Smooth muscle cell of trachea (primary cell): ENCODE data around the gene KRTAP9-3. TPM values are rescaled to one million over a fixed set of nuclear protein-coding genes. Genes with fewer than 3 reads are reported as not detected.

Experiments used
- total RNA-seq: library from RNA; depleted of rRNA; stranded (reverse); fragments of >200 nt; gene quantifications from 2 replicates; pipeline ENCODE4 v1.2.1, GENCODE V29; 2014

KRTAP9-3 gene, protein sequence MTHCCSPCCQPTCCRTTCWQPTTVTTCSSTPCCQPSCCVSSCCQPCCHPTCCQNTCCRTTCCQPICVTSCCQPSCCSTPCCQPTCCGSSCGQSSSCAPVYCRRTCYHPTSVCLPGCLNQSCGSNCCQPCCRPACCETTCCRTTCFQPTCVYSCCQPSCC
- total RNA-seq = not detected in 2 replicates

GRCh38 chr17:41232399-41233105 lies at the start of gene KRTAP9-3:
Gene KRTAP9-3 (plus strand): TSS chr17:41232449. CDS start chr17:41232502, 53 bp downstream.

GRCh38 chr17:41184480-41184961 lies 47.7 kb upstream of the KRTAP9-3 start, which contains the start of gene KRTAP4-1:
Gene KRTAP4-1 (minus strand): TSS chr17:41184911. CDS start chr17:41184854, 57 bp downstream.

GRCh38 chr17:41189837-41190318 lies 42.4 kb upstream of the KRTAP9-3 start, which contains the start of gene KRTAP9-1:
Gene KRTAP9-1 (plus strand): TSS chr17:41189887. CDS start chr17:41189887, 0 bp downstream.

GRCh38 chr17:41226598-41227095 lies 5.6 kb upstream of the KRTAP9-3 start, which contains the start of gene KRTAP9-2:
Gene KRTAP9-2 (plus strand): TSS chr17:41226648. CDS start chr17:41226655, 7 bp downstream.

DNA sequence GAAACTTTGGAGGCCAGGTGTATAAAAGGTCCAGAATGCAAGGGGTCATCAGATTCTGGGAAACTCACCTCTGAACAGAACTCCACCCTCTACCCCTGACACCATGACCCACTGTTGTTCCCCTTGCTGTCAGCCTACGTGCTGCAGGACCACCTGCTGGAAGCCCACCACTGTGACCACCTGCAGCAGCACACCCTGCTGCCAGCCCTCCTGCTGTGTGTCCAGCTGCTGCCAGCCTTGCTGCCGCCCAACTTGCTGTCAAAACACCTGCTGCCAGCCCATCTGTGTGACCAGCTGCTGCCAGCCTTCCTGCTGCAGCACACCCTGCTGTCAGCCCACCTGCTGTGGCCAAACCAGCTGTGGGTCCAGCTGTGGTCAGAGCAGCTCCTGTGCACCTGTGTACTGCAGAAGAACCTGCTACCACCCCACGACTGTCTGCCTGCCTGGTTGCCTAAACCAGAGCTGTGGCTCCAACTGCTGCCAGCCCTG lies 5.7 kb downstream of the KRTAP9-3 start, which contains the start of gene KRTAP9-8:
Gene KRTAP9-8 (plus strand): TSS at position 51 of the 489 bp plus-strand sequence. CDS start 53 bp downstream, at position 104.

DNA sequence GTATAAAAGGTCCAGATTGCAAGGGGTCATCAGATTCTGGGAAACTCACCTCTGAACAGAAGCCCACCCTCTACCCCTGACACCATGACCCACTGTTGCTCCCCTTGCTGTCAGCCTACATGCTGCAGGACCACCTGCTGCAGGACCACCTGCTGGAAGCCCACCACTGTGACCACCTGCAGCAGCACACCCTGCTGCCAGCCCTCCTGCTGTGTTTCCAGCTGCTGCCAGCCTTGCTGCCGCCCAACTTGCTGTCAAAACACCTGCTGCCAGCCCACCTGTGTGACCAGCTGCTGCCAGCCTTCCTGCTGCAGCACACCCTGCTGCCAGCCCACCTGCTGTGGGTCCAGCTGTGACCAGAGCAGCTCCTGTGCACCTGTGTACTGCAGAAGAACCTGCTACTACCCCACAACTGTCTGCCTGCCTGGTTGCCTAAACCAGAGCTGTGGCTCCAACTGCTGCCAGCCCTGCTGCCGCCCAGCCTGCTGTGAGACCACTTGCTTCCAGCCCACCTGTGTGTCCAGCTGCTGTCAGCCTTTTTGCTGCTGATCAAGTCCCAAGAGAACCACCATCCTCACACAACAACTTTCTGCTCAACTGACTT lies 17.5 kb downstream of the KRTAP9-3 start, which contains the start of gene KRTAP9-4:
Gene KRTAP9-4 (plus strand): TSS at position 51 of the 604 bp plus-strand sequence. CDS start 34 bp downstream, at position 85.

DNA sequence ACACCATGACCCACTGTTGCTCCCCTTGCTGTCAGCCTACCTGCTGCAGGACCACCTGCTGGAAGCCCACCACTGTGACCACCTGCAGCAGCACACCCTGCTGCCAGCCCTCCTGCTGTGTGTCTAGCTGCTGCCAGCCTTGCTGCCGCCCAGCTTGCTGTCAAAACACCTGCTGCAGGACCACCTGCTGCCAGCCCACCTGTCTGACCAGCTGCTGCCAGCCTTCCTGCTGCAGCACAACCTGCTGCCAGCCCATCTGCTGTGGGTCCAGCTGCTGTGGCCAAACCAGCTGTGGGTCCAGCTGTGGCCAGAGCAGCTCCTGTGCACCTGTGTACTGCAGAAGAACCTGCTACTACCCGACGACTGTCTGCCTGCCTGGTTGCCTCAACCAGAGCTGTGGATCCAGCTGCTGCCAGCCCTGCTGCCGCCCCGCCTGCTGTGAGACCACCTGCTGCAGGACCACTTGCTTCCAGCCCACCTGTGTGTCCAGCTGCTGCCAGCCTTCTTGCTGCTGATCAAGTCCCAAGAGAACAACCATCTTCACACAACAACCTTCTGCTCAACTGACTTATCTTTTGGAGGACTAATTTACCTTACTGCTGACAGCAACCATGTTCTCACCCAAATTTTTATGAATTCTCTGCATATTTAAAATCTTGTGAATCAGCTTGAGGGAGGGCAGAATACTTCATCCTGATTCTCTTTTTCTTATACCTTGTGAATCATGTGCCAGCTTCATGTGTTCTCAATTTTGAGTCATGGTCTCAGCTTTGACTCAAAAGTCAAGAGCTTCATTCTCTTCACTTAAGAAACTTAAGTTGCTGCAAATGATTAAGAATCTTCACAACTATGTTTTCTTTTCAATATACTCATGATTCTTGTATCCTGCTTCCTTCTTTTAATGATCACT lies 23.4 kb downstream of the KRTAP9-3 start, which contains the start of gene KRTAP9-9:
Gene KRTAP9-9 (plus strand): TSS at position 4 of the 910 bp plus-strand sequence.

GRCh38 chr17:41265078-41265477 lies 32.8 kb downstream of the KRTAP9-3 start, which contains the start of gene KRTAP9-6:
Gene KRTAP9-6 (plus strand): TSS chr17:41265378. CDS start chr17:41265378, 0 bp downstream.

GRCh38 chr17:41275648-41276190 lies 43.5 kb downstream of the KRTAP9-3 start, which contains the start of gene KRTAP9-7:
Gene KRTAP9-7 (plus strand): TSS chr17:41275698. CDS start chr17:41275698, 0 bp downstream.

Other genes with a start within 250 kb of the KRTAP9-3 start
- gene KRT40, start 248.1 kb upstream of the KRTAP9-3 start, total RNA-seq = not detected in 2 replicates
- not detected in 2 replicates for gene KRTAP3-3, start 238.3 kb upstream of the KRTAP9-3 start, total RNA-seq
- gene KRTAP3-2, start 232.5 kb upstream of the KRTAP9-3 start, total RNA-seq = not detected in 2 replicates
- not detected in 2 replicates for gene KRTAP3-1, start 223.3 kb upstream of the KRTAP9-3 start, total RNA-seq
- gene KRTAP1-5, start 205.2 kb upstream of the KRTAP9-3 start, total RNA-seq = 2.2 TPM in 1 of 2 replicates, not detected in the other
- gene KRTAP1-4, start 202.3 kb upstream of the KRTAP9-3 start, total RNA-seq = not detected in 2 replicates
- not detected in 2 replicates for gene KRTAP1-3, start 197.6 kb upstream of the KRTAP9-3 start, total RNA-seq
- gene KRTAP1-1, start 191.0 kb upstream of the KRTAP9-3 start, total RNA-seq = not detected in 2 replicates
- not detected in 2 replicates for gene KRTAP2-1, start 185.1 kb upstream of the KRTAP9-3 start, total RNA-seq
- gene KRTAP2-2, start 177.2 kb upstream of the KRTAP9-3 start, total RNA-seq = not detected in 2 replicates
- not detected in 2 replicates for gene KRTAP2-3, start 172.3 kb upstream of the KRTAP9-3 start, total RNA-seq
- not detected in 2 replicates for gene KRTAP2-4, start 166.6 kb upstream of the KRTAP9-3 start, total RNA-seq
- not detected in 2 replicates for gene KRTAP4-7, start 148.3 kb upstream of the KRTAP9-3 start, total RNA-seq
- not detected in 2 replicates for gene KRTAP4-8, start 134.3 kb upstream of the KRTAP9-3 start, total RNA-seq
- not detected in 2 replicates for gene KRTAP4-16, start 130.2 kb upstream of the KRTAP9-3 start, total RNA-seq
- gene KRTAP4-9, start 127.1 kb upstream of the KRTAP9-3 start, total RNA-seq = not detected in 2 replicates
- not detected in 2 replicates for gene KRTAP4-11, start 114.1 kb upstream of the KRTAP9-3 start, total RNA-seq
- not detected in 2 replicates for gene KRTAP4-12, start 108.3 kb upstream of the KRTAP9-3 start, total RNA-seq
- not detected in 2 replicates for gene KRTAP4-6, start 91.9 kb upstream of the KRTAP9-3 start, total RNA-seq
- not detected in 2 replicates for gene KRTAP4-5, start 82.6 kb upstream of the KRTAP9-3 start, total RNA-seq
- not detected in 2 replicates for gene KRTAP4-4, start 71.7 kb upstream of the KRTAP9-3 start, total RNA-seq
- not detected in 2 replicates for gene KRTAP4-3, start 64.2 kb upstream of the KRTAP9-3 start, total RNA-seq
- not detected in 2 replicates for gene KRTAP4-2, start 54.2 kb upstream of the KRTAP9-3 start, total RNA-seq
- not detected in 2 replicates for gene KRTAP4-1, start 47.5 kb upstream of the KRTAP9-3 start, total RNA-seq
- not detected in 2 replicates for gene KRTAP9-1, start 42.6 kb upstream of the KRTAP9-3 start, total RNA-seq
- not detected in 2 replicates for gene KRTAP9-2, start 5.8 kb upstream of the KRTAP9-3 start, total RNA-seq
- gene KRTAP9-8, start 5.5 kb downstream of the KRTAP9-3 start, total RNA-seq = not detected in 2 replicates
- not detected in 2 replicates for gene KRTAP9-4, start 17.2 kb downstream of the KRTAP9-3 start, total RNA-seq
- not detected in 2 replicates for gene KRTAP9-9, start 22.9 kb downstream of the KRTAP9-3 start, total RNA-seq
- not detected in 2 replicates for gene KRTAP9-6, start 32.9 kb downstream of the KRTAP9-3 start, total RNA-seq
- not detected in 2 replicates for gene KRTAP9-7, start 43.2 kb downstream of the KRTAP9-3 start, total RNA-seq
- not detected in 2 replicates for gene KRTAP29-1, start 70.4 kb downstream of the KRTAP9-3 start, total RNA-seq
- not detected in 2 replicates for gene KRTAP16-1, start 76.9 kb downstream of the KRTAP9-3 start, total RNA-seq
- not detected in 2 replicates for gene KRTAP17-1, start 83.3 kb downstream of the KRTAP9-3 start, total RNA-seq
- gene KRT33A, start 118.4 kb downstream of the KRTAP9-3 start, total RNA-seq = not detected in 2 replicates
- gene KRT33B, start 137.4 kb downstream of the KRTAP9-3 start, total RNA-seq = not detected in 2 replicates
- gene KRT34, start 149.9 kb downstream of the KRTAP9-3 start, total RNA-seq = 0.17 TPM in 1 of 2 replicates, not detected in the other
- gene KRT31, start 165.2 kb downstream of the KRTAP9-3 start, total RNA-seq = not detected in 2 replicates
- not detected in 2 replicates for gene KRT37, start 192.1 kb downstream of the KRTAP9-3 start, total RNA-seq
- gene KRT38, start 208.5 kb downstream of the KRTAP9-3 start, total RNA-seq = not detected in 2 replicates
- gene KRT32, start 234.9 kb downstream of the KRTAP9-3 start, total RNA-seq = not detected in 2 replicates
- gene KRT35, start 248.7 kb downstream of the KRTAP9-3 start, total RNA-seq = not detected in 2 replicates